HEK293T (cell line): ENCODE measurements around the gene SMPD2.

Experiments used
- BHLHE40 ChIP-seq: fragments of 450-650 bp; IDR thresholded peaks from 2 replicates; pipeline ENCODE4 v1.6.1; 2016; ENCODE audit warnings: mild to moderate bottlenecking, moderate library complexity, borderline replicate concordance
- CTBP1 ChIP-seq: fragments of 450-650 bp; IDR thresholded peaks from 2 replicates; pipeline ENCODE4 v1.6.1; 2016; ENCODE audit warnings: borderline replicate concordance
- ELF4 ChIP-seq: fragments of 450-650 bp; IDR thresholded peaks from 2 replicates; pipeline ENCODE4 v1.6.1; 2017; ENCODE audit warnings: antibody characterized with exemption
- FOXA1 ChIP-seq: fragments of 450-650 bp; IDR thresholded peaks from 2 replicates; pipeline ENCODE4 v1.6.1; 2016; ENCODE audit warnings: mild to moderate bottlenecking
- FOXK2 ChIP-seq: fragments of 450-650 bp; IDR thresholded peaks from 2 replicates; pipeline ENCODE4 v1.6.1; 2016; ENCODE audit warnings: mild to moderate bottlenecking
- FOXM1 ChIP-seq: fragments of 450-650 bp; IDR thresholded peaks from 2 replicates; pipeline ENCODE4 v1.6.1; 2017; ENCODE audit warnings: mild to moderate bottlenecking, borderline replicate concordance
- HDGF ChIP-seq: fragments of 450-650 bp; IDR thresholded peaks from 2 replicates; pipeline ENCODE4 v1.6.1; 2017; ENCODE audit warnings: antibody characterized with exemption, borderline replicate concordance
- L3MBTL2 ChIP-seq: fragments of 450-650 bp; conservative IDR thresholded peaks from 2 replicates; pipeline ENCODE4 v1.6.1; 2016; ENCODE audit warnings: mild to moderate bottlenecking
- NFRKB ChIP-seq: fragments of 450-650 bp; IDR thresholded peaks from 2 replicates; pipeline ENCODE4 v1.6.1; 2016; ENCODE audit warnings: mild to moderate bottlenecking, moderate library complexity
- SP1 ChIP-seq: fragments of 450-650 bp; IDR thresholded peaks from 2 replicates; pipeline ENCODE4 v1.6.1; 2017
- SUZ12 ChIP-seq: fragments of 450-650 bp; IDR thresholded peaks from 2 replicates; pipeline ENCODE4 v1.6.1; 2016; ENCODE audit warnings: mild to moderate bottlenecking
- TARDBP ChIP-seq: fragments of 450-650 bp; IDR thresholded peaks from 2 replicates; pipeline ENCODE4 v1.6.1; 2016
- TF ChIP-seq, protein P1 (sequence below): fragments of 450-650 bp; IDR thresholded peaks from 2 replicates; pipeline ENCODE4 v1.6.1; 2016

DNA sequence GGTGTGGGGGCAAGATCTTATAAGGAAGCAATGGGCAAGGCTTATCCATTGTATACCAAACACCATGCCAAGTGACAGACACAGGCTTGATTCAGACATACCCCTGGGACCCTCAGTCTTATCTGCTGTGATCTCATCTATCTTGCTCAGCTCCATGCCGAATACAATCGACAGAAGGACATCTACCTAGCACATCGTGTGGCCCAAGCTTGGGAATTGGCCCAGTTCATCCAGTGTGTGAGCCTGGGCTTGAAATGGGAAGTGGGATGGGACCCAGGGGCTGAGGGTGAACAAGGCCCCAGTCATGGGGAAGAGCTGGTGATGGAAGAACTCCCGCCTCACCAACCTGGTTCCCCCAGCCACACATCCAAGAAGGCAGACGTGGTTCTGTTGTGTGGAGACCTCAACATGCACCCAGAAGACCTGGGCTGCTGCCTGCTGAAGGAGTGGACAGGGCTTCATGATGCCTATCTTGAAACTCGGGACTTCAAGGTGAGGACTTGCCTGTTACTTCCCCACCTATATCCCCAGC, 1.9 kb downstream of the SMPD2 start:
- TF ChIP-seq FOXM1 (no peak), SP1 (no peak), BHLHE40 (no peak), TARDBP (no peak), FOXA1 (no peak), CTBP1 (no peak), ELF4 (no peak), SUZ12 (no peak), HDGF (no peak), L3MBTL2 (no peak), FOXK2 (no peak), NFRKB (no peak)
- TF ChIP-seq, protein P1, sequence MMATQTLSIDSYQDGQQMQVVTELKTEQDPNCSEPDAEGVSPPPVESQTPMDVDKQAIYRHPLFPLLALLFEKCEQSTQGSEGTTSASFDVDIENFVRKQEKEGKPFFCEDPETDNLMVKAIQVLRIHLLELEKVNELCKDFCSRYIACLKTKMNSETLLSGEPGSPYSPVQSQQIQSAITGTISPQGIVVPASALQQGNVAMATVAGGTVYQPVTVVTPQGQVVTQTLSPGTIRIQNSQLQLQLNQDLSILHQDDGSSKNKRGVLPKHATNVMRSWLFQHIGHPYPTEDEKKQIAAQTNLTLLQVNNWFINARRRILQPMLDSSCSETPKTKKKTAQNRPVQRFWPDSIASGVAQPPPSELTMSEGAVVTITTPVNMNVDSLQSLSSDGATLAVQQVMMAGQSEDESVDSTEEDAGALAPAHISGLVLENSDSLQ: no peak
